OCI-LY1 (cell line): ENCODE data around the gene CAMK2A.

Experiments used
- CTCF ChIP-seq: fragments of 200-600 bp; sonication (generic), shearing (Covaris generic); IDR thresholded peaks from 2 replicates; pipeline ENCODE4 v1.5.1; 2017; ENCODE audit warnings: mild to moderate bottlenecking, antibody characterized with exemption, low read length, moderate library complexity, mixed read lengths
- EZH2 ChIP-seq: fragments of 200-600 bp; sonication (generic), shearing (Covaris generic); IDR thresholded peaks from 2 replicates; pipeline ENCODE4 v1.8.0; 2017; ENCODE audit warnings: borderline replicate concordance, mixed run types, mild to moderate bottlenecking, antibody characterized with exemption, low read length, moderate library complexity, mixed read lengths

- TF ChIP-seq CTCF (no peak), EZH2 (no peak)
Measured at GRCh38 chr5:150175076-150175475, 114.5 kb downstream of the CAMK2A start.
